HFF-Myc (cell line): ENCODE measurements around the gene PXDC1.

Source experiments
- DNase-seq: peaks from one replicate; pipeline ENCODE4 v3.0.0-alpha.2; 2011; ENCODE audit warnings: low read depth; ENCODE audit errors: extremely low read depth
- H3K4me3 ChIP-seq: replicated peaks from 2 replicates; pipeline ENCODE4 v1.5.1; 2011; ENCODE audit warnings: low read depth, mild to moderate bottlenecking, control low read depth, low read length
- CTCF ChIP-seq: IDR thresholded peaks from 2 replicates; pipeline ENCODE4 v1.5.1; 2012; ENCODE audit warnings: mild to moderate bottlenecking, low read depth, low read length, control low read depth; ENCODE audit errors: missing control alignments

PXDC1 gene

GRCh38 chr6:3735029-3735605 lies 16.4 kb downstream of the PXDC1 start:
- TF ChIP-seq CTCF: no peak
- no peak overlapping the region for H3K4me3 ChIP-seq
- DNase-seq: no peak

- DNase-seq: no peak
- H3K4me3 ChIP-seq: no peak overlapping the region
- TF ChIP-seq CTCF: no peak
These were observed 17.5 kb downstream of the PXDC1 start for GRCh38 chr6:3734023-3734422.

GRCh38 chr6:3733321-3733925 lies 18.1 kb downstream of the PXDC1 start:
- no peak for TF ChIP-seq CTCF
- DNase-seq: no peak
- H3K4me3 ChIP-seq: no peak overlapping the region

GRCh38 chr6:3732345-3733141 lies 19.0 kb downstream of the PXDC1 start:
- DNase-seq: no peak
- peak; percentile 92 for TF ChIP-seq CTCF
- no peak overlapping the region for H3K4me3 ChIP-seq

- H3K4me3 ChIP-seq: no peak overlapping the region
- no peak for TF ChIP-seq CTCF
- no peak for DNase-seq
These were observed 19.8 kb downstream of the PXDC1 start for GRCh38 chr6:3731700-3732099.

GRCh38 chr6:3729603-3730344 lies 21.7 kb downstream of the PXDC1 start:
- no peak overlapping the region for H3K4me3 ChIP-seq
- no peak for TF ChIP-seq CTCF
- no peak for DNase-seq
